ENCODE data around the gene SLC16A8. TPM values are rescaled to one million over a fixed set of nuclear protein-coding genes. Genes with fewer than 3 reads are reported as not detected.
"Not testable (repeated sequence)": the region's sequence is repeated elsewhere in the genome, so short reads cannot be mapped to it uniquely, and the experiment has no call there.

SLC16A8 gene
- total and polyA plus RNA-seq, 2 experiments from 2014 or later = 0.52 to 0.66 TPM

- peaks cover 19% of the 10 kb centered on the region for H3K4me1 Mint-ChIP-seq
- H3K27ac Mint-ChIP-seq; H3K27ac ChIP-seq (ENCODE audit: low read depth); H3F3A ChIP-seq (replicated peaks; ENCODE audit: low read depth); H3K9me2 ChIP-seq (ENCODE audit: insufficient read depth); H3K79me2 ChIP-seq (replicated peaks; ENCODE audit: insufficient read depth); H3K36me3 Mint-ChIP-seq (ENCODE audit: low read depth); H3K9me3 Mint-ChIP-seq; H3K4me2 ChIP-seq; H3K36me3 ChIP-seq (ENCODE audit: insufficient read depth); DNase-seq (ENCODE audit: low spot score); H3K4me3 Mint-ChIP-seq; H3K4me3 ChIP-seq; H3K27me3 ChIP-seq (ENCODE audit: insufficient read depth); ATAC-seq; H2AFZ ChIP-seq; H4K20me1 ChIP-seq (replicated peaks; ENCODE audit: insufficient read depth): not testable (repeated sequence)
- H3K27me3 Mint-ChIP-seq (ENCODE audit: insufficient read depth, low read depth, poor library complexity) = peaks cover 19% of the 10 kb centered on the region
- peaks cover 17% of the 10 kb centered on the region; the same call in 1 of the 2 replicates for H3K4me1 ChIP-seq (ENCODE audit: insufficient read depth)
Observed at GRCh38 chr22:38037367-38038150, 46.4 kb downstream of the SLC16A8 start.

GRCh38 chr22:38036392-38037062, 47.5 kb downstream of the SLC16A8 start:
- Histone ChIP-seq H3K4me3 (no peak overlapping the region), H4K20me1 (replicated peaks; ENCODE audit: insufficient read depth) (no peaks in the 10 kb centered on the region), H3K79me2 (replicated peaks; ENCODE audit: insufficient read depth) (no peaks in the 10 kb centered on the region), H3K36me3 (ENCODE audit: insufficient read depth) (no peaks in the 10 kb centered on the region), H3K4me2 (no peak overlapping the region), H2AFZ (no peak overlapping the region; the same call in 1 of the 2 replicates), H3F3A (replicated peaks; ENCODE audit: low read depth) (0 out of 2 replicates have a peak, but pooled peaks cover 3% of the 10 kb centered on the region), H3K9me2 (ENCODE audit: insufficient read depth) (no peaks in the 10 kb centered on the region), H3K4me1 (ENCODE audit: insufficient read depth) (peaks cover 17% of the 10 kb centered on the region; the same call in 1 of the 2 replicates), H3K27ac (ENCODE audit: low read depth) (no peak overlapping the region), H3K27me3 (ENCODE audit: insufficient read depth) (no peaks in the 10 kb centered on the region)
- Mint-ChIP-seq H3K27ac (no peak overlapping the region), H3K9me3 (no peaks in the 10 kb centered on the region; the same call in 2 of the 3 replicates), H3K27me3 (ENCODE audit: insufficient read depth, low read depth, poor library complexity) (peaks cover 25% of the 10 kb centered on the region), H3K4me3 (no peak overlapping the region; the same call in 2 of the 3 replicates), H3K36me3 (ENCODE audit: low read depth) (no peaks in the 10 kb centered on the region; the same call in 2 of the 3 replicates), H3K4me1 (peaks cover 19% of the 10 kb centered on the region)
- no peak for ATAC-seq
- DNase-seq (ENCODE audit: low spot score) = no peak
- TF ChIP-seq STAT1 (IDR thresholded peaks at IDR 0.05; ENCODE audit: unreplicated experiment) = no peak
- no peak for TF ChIP-seq EZH2 (IDR thresholded peaks at IDR 0.05; ENCODE audit: low read depth, unreplicated experiment)
- no peak for TF ChIP-seq ETS1 (IDR thresholded peaks at IDR 0.05)
- TF ChIP-seq NANOG (IDR thresholded peaks at IDR 0.05; ENCODE audit: borderline replicate concordance) = no peak
- no peak for TF ChIP-seq ZNF462 (CRISPR knock-in tag; IDR thresholded peaks at IDR 0.05)
- TF ChIP-seq CREB1 (CRISPR knock-in tag; IDR thresholded peaks at IDR 0.05; ENCODE audit: low read depth) = no peak
- no peak for TF ChIP-seq JUNB (IDR thresholded peaks at IDR 0.05; ENCODE audit: unreplicated experiment)
- TF ChIP-seq CTCF (conservative IDR thresholded peaks at IDR 0.05; ENCODE audit: low read depth in 2 of 2) = no peak
- no peak for TF ChIP-seq EZH2phosphoT487 (IDR thresholded peaks at IDR 0.05; ENCODE audit: unreplicated experiment)
